ENCODE measurements around the gene CD34. TPM values are rescaled to one million over a fixed set of nuclear protein-coding genes. Genes with fewer than 3 reads are reported as not detected.
A peak's percentile ranks its signal among the peaks of the same experiment; 100 is the strongest.

Gene CD34
- total RNA-seq, 1 donor from 2014 or later, result 1.1 TPM

GRCh38 chr1:207901041-207901653 is 9.8 kb downstream of the CD34 start:
- DNase-seq (ENCODE audit: low spot score), result no peak

GRCh38 chr1:207898836-207899235 is 12.1 kb downstream of the CD34 start:
- DNase-seq (ENCODE audit: low spot score) (no peak), ATAC-seq (no peak)

More at GRCh38 chr1:207901041-207901653, 9.8 kb downstream of the CD34 start:
- no peak for ATAC-seq

- DNase-seq (ENCODE audit: low spot score), result no peak
- ATAC-seq, result no peak
Measured at GRCh38 chr1:207898260-207898659, 12.7 kb downstream of the CD34 start.

- no peak for DNase-seq (ENCODE audit: low spot score)
- ATAC-seq, result no peak
Measured at GRCh38 chr1:207897188-207897587, 13.7 kb downstream of the CD34 start.

GRCh38 chr1:207896547-207896946 is 14.4 kb downstream of the CD34 start:
- DNase-seq (ENCODE audit: low spot score) (no peak), ATAC-seq (no peak)

GRCh38 chr1:207894704-207895103 is 16.2 kb downstream of the CD34 start:
- no peak for ATAC-seq
- no peak for DNase-seq (ENCODE audit: low spot score)

- ATAC-seq (no peak), DNase-seq (ENCODE audit: low spot score) (no peak)
Measured at GRCh38 chr1:207893737-207894582, 17.0 kb downstream of the CD34 start.

- ATAC-seq, result no peak
- DNase-seq (ENCODE audit: low spot score), result no peak
Measured at GRCh38 chr1:207892764-207893163, 18.2 kb downstream of the CD34 start.

- DNase-seq (ENCODE audit: low spot score) (no peak), ATAC-seq (no peak)
Measured at GRCh38 chr1:207891148-207891547, 19.8 kb downstream of the CD34 start.

- DNase-seq (ENCODE audit: low spot score) (peak; percentile 55), ATAC-seq (peak; percentile 75)
Measured at GRCh38 chr1:207890136-207890738, 20.7 kb downstream of the CD34 start.

GRCh38 chr1:207888652-207889051 is 22.3 kb downstream of the CD34 start:
- ATAC-seq, result no peak
- no peak for DNase-seq (ENCODE audit: low spot score)

GRCh38 chr1:207887542-207888201 is 23.3 kb downstream of the CD34 start:
- DNase-seq (ENCODE audit: low spot score), result no peak
- ATAC-seq, result no peak

- DNase-seq (ENCODE audit: low spot score), result no peak
- ATAC-seq, result no peak
Measured at GRCh38 chr1:207886227-207886626, 24.7 kb downstream of the CD34 start.

GRCh38 chr1:207885129-207886032 is 25.5 kb downstream of the CD34 start:
- peak; percentile 98 for ATAC-seq
- DNase-seq (ENCODE audit: low spot score), result peak; percentile 79

GRCh38 chr1:207884266-207885029 is 26.5 kb downstream of the CD34 start:
- DNase-seq (ENCODE audit: low spot score) (no peak), ATAC-seq (no peak)

GRCh38 chr1:207883660-207884250 is 27.2 kb downstream of the CD34 start:
- no peak for DNase-seq (ENCODE audit: low spot score)

GRCh38 chr1:207883104-207883651 is 27.7 kb downstream of the CD34 start:
- peak; percentile 51 for ATAC-seq

More at GRCh38 chr1:207883660-207884250, 27.2 kb downstream of the CD34 start:
- ATAC-seq, result peak; percentile 16

GRCh38 chr1:207882692-207883091 is 28.2 kb downstream of the CD34 start:
- ATAC-seq (no peak), DNase-seq (ENCODE audit: low spot score) (no peak)

More at GRCh38 chr1:207883104-207883651, 27.7 kb downstream of the CD34 start:
- DNase-seq (ENCODE audit: low spot score), result no peak

GRCh38 chr1:207878939-207879338 is 32.0 kb downstream of the CD34 start:
- DNase-seq (ENCODE audit: low spot score) (no peak), ATAC-seq (no peak)

Measured in left lobe of liver (tissue), 2 donors.